Activated CD8-positive, alpha-beta memory T cell treated with anti-CD3 and anti-CD28 coated beads for 4 hours (primary cell): ENCODE measurements around the gene SLC24A2.

Experiments used
- DNase-seq, 2 donors: peaks; one replicate each; pipeline ENCODE4 v3.0.0-alpha.2; 2020; ENCODE audit warnings: low read depth in 2 of 2

SLC24A2 gene

GRCh38 chr9:19757745-19758144 is 31.1 kb downstream of the SLC24A2 start:
- DNase-seq: no peak

GRCh38 chr9:19754921-19755320 is 33.9 kb downstream of the SLC24A2 start:
- no peak for DNase-seq

GRCh38 chr9:19748278-19749126 is 40.3 kb downstream of the SLC24A2 start:
- DNase-seq: no peak

GRCh38 chr9:19746223-19746622 is 42.6 kb downstream of the SLC24A2 start:
- DNase-seq: no peak

GRCh38 chr9:19741178-19741577 is 47.7 kb downstream of the SLC24A2 start:
- no peak for DNase-seq
